PC-9 (cell line): ENCODE results near the gene RALGAPB.

Experiments used
- CTCF ChIP-seq: fragments of 200-600 bp; sonication (generic); conservative IDR thresholded peaks from 2 replicates; pipeline ENCODE4 v1.6.1; 2017; ENCODE audit warnings: mixed run types, antibody characterized with exemption, mild to moderate bottlenecking, moderate library complexity
- EZH2 ChIP-seq: fragments of 200-600 bp; sonication (generic); IDR thresholded peaks from 2 replicates; pipeline ENCODE4 v1.8.0; 2017; ENCODE audit warnings: antibody characterized with exemption, low read depth

DNA sequence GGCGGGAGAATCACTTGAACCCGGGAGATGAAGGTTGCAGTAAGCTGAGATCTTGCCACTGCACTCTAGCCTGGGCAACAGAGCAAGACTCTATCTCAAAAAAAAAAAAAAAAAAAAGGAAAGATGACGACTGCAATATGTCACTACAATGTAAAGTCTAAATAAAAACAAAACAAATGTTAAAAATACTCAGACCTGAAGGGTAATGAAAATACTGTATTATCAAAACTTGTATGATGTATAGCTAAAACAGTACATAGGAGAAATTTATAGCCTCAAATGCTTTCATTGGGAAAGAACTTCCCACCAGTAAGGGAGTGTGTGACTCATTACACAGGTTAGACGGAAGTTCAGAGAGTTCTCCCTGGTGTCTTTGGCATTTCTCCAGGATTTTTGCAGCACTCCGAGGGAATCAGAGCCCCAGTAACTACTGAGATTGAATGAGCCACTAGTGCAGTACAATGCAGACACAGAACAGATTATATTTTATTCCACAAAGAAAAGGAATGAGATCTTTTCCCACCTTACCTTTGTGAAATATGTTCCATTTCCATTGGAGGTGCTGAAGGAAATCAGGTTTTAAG is 12.5 kb upstream of the RALGAPB start:
- TF ChIP-seq CTCF, result no peak
- TF ChIP-seq EZH2, result no peak
